ENCODE measurements around the gene REXO4. TPM values are rescaled to one million over a fixed set of nuclear protein-coding genes. Genes with fewer than 3 reads are reported as not detected.

The REXO4 gene, protein sequence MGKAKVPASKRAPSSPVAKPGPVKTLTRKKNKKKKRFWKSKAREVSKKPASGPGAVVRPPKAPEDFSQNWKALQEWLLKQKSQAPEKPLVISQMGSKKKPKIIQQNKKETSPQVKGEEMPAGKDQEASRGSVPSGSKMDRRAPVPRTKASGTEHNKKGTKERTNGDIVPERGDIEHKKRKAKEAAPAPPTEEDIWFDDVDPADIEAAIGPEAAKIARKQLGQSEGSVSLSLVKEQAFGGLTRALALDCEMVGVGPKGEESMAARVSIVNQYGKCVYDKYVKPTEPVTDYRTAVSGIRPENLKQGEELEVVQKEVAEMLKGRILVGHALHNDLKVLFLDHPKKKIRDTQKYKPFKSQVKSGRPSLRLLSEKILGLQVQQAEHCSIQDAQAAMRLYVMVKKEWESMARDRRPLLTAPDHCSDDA
- total RNA-seq = 10 to 100 TPM in 3 of 4 donors, 1 to 10 TPM in 1; 6.4 to 25.0 (median 20.2) TPM

DNA sequence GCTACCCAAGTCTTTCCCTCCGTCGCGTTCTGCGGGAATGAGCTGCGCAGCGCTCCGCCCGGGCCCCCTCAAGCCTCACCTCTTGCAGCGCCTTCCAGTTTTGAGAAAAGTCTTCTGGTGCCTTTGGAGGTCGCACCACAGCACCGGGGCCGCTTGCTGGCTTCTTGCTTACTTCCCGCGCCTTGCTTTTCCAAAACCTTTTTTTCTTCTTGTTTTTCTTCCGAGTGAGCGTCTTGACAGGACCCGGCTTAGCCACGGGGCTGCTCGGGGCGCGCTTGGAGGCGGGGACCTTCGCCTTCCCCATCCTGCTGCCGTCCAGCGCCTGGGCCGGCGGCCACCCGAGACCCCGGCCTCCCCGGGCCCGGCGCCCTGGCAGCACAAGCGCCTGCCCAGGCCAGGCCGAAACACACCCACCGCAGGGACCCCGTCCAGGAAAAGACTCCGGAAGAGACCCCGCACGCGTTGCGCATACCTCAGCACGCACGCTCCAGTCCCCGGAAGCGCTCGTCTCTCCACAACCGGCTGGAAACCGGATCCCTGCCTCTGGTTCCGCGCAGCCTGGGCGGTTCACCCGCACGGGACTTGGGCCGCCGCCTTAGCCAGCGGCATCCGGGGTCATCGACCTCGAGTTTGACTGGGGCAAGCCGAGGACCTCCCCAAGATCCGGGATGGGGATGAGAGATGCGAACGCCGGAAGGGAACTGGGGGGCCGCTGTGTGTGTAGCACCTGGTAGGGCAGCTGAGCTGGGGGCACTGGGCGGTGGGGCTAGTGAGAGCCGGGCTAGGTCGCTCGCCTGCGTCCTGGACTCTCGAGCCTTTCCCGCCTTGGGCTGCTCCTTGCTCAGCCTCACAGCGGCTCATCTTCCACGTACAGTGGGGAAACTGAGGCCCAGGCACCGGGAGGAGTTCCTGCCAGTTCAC is at the start of gene REXO4:
Gene REXO4, minus strand, starts transcription at position 470 of the 921 bp plus-strand sequence. Its CDS starts 166 bp downstream, at position 304.
- no peaks in the 10 kb centered on the region for H3K27me3 ChIP-seq
- H3K9me3 ChIP-seq = no peaks in the 10 kb centered on the region
- intact Hi-C loops (cut with DNase I; ENCODE audit: low total_unique reads) = no loop called here
- H3K4me1 ChIP-seq = peaks cover 0 to 8% of the 10 kb centered on the region in 2 donors
- TF ChIP-seq, protein P1, sequence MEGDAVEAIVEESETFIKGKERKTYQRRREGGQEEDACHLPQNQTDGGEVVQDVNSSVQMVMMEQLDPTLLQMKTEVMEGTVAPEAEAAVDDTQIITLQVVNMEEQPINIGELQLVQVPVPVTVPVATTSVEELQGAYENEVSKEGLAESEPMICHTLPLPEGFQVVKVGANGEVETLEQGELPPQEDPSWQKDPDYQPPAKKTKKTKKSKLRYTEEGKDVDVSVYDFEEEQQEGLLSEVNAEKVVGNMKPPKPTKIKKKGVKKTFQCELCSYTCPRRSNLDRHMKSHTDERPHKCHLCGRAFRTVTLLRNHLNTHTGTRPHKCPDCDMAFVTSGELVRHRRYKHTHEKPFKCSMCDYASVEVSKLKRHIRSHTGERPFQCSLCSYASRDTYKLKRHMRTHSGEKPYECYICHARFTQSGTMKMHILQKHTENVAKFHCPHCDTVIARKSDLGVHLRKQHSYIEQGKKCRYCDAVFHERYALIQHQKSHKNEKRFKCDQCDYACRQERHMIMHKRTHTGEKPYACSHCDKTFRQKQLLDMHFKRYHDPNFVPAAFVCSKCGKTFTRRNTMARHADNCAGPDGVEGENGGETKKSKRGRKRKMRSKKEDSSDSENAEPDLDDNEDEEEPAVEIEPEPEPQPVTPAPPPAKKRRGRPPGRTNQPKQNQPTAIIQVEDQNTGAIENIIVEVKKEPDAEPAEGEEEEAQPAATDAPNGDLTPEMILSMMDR (IDR thresholded peaks at IDR 0.05) = peak in 1 of 4 experiments; percentile 9
- peak in 1 of 2 donors; percentile 54 for TF ChIP-seq POLR2A (IDR thresholded peaks at IDR 0.05)
- peak within 1 kb of the TSS; percentile 65 to 88 for H3K4me3 ChIP-seq
- H3K27ac ChIP-seq = peak within 1 kb of the TSS; percentile 87 to 90
- H3K36me3 ChIP-seq = no peaks in the 10 kb centered on the region
- DNase-seq = peak; percentile 78 to 85

DNA sequence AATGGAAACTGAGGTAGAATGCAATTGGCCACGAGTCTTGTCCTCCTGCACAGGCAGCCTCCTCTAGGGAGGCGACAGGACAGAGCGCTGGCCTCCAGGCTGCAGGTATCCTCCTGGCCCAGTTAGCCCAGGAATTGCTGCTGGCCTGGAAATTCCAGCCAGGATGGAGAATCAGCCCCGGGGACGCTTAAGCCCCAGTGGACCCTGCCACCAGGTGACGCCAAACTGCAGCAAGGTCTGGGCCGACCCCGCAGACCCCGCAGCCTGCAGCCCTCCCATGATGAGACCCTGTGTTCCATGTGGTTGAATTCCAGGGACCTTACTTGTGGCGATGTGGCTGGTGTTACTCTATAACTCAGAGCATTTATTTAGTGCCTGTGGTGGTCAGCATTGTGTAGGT is 49.3 kb upstream of the REXO4 start:
- no peak for DNase-seq
- Histone ChIP-seq H3K27ac (no peak overlapping the region), H3K4me1 (no peaks in the 10 kb centered on the region), H3K36me3 (no peaks in the 10 kb centered on the region), H3K9me3 (no peaks in the 10 kb centered on the region), H3K27me3 (no peaks in the 10 kb centered on the region), H3K4me3 (no peak overlapping the region)
- intact Hi-C loops (cut with DNase I; ENCODE audit: low total_unique reads) = no loop called here
- no peak for TF ChIP-seq POLR2A (IDR thresholded peaks at IDR 0.05)
- TF ChIP-seq, protein P1 (IDR thresholded peaks at IDR 0.05) = no peak

DNA sequence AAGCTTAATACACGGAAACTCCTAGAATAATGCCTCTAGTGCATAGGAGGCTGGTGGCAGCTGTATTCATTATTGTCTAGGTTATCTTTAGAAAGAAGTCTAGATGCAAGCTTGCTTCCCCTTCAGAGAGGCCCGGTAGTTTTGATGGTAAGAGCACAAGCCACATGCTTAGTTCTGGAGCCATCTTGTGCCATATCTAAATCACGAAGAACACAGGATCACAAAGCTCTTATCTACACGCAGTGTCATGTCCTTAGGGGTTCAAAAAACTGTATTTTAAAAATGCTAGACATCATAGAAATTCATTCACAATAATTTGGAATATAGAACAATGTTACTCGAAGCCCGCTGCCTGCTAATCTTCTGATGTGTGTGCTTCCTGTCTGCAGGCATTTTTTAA is 48.2 kb upstream of the REXO4 start:
- Histone ChIP-seq H3K9me3 (no peaks in the 10 kb centered on the region), H3K4me1 (no peaks in the 10 kb centered on the region), H3K27ac (no peak overlapping the region), H3K36me3 (no peaks in the 10 kb centered on the region), H3K27me3 (no peaks in the 10 kb centered on the region), H3K4me3 (no peak overlapping the region)
- intact Hi-C loops (cut with DNase I; ENCODE audit: low total_unique reads) = no loop called here
- TF ChIP-seq POLR2A (IDR thresholded peaks at IDR 0.05) = no peak
- DNase-seq = no peak

DNA sequence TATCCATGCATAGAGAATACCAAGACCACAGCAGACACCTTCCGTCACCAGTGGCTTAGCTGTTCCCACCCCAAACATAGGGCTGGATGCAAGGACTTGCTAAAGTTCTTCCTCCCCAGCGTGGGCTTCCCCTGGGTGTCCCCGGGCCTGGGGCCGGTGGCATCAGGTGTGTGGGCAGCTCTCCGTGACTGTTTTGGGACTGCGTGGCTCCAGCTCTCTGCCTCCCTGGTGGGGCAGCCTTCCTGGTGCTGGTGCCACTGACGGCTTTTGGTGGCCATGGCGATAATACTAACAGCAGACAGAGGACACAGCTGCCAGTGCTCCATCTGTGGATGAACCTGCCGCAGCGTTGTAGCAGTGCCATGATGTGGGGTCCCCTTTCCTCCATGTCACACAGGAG is 46.8 kb upstream of the REXO4 start:
- Histone ChIP-seq H3K9me3 (no peaks in the 10 kb centered on the region), H3K27ac (no peak overlapping the region), H3K36me3 (no peaks in the 10 kb centered on the region), H3K4me1 (no peaks in the 10 kb centered on the region), H3K27me3 (no peaks in the 10 kb centered on the region), H3K4me3 (no peak overlapping the region)
- DNase-seq = no peak
- intact Hi-C loops (cut with DNase I; ENCODE audit: low total_unique reads) = no loop called here
- no peak for TF ChIP-seq POLR2A (IDR thresholded peaks at IDR 0.05)

GRCh38 chr9:133463864-133464615 is 46.2 kb upstream of the REXO4 start:
- TF ChIP-seq POLR2A (IDR thresholded peaks at IDR 0.05) = no peak
- TF ChIP-seq, protein P1 (IDR thresholded peaks at IDR 0.05) = no peak
- intact Hi-C loops (cut with DNase I; ENCODE audit: low total_unique reads) = no loop called here
- no peak overlapping the region for H3K4me3 ChIP-seq
- no peaks in the 10 kb centered on the region for H3K36me3 ChIP-seq
- DNase-seq = no peak
- H3K27ac ChIP-seq = no peak overlapping the region
- no peaks in the 10 kb centered on the region for H3K27me3 ChIP-seq
- H3K4me1 ChIP-seq = no peaks in the 10 kb centered on the region
- no peaks in the 10 kb centered on the region for H3K9me3 ChIP-seq
